Ovary (tissue), 3 donors: ENCODE measurements around the gene EFNB3.

Experiments used
- CTCF ChIP-seq, 3 donors: fragments of 450-650 bp in 2 of 3; fragments of 200-600 bp in 1 of 3; IDR thresholded peaks; one replicate each; pipeline versions ENCODE4 v1.5.1 to v1.8.0; 2016 to 2022; ENCODE audit warnings: antibody characterized with exemption in 3 of 3, mild to moderate bottlenecking in 1 of 3
- EP300 ChIP-seq: sonication (generic); formaldehyde crosslinking; IDR thresholded peaks from one replicate; pipeline ENCODE4 v1.6.1; 2017; ENCODE audit warnings: antibody characterized with exemption
- POLR2A ChIP-seq: fragments of 450-650 bp; IDR thresholded peaks from one replicate; pipeline ENCODE4 v1.6.1; 2017; ENCODE audit warnings: antibody characterized with exemption, mild to moderate bottlenecking, moderate library complexity
- donor health status: DM: no; HTN: no; CAD: no.

- TF ChIP-seq CTCF (IDR thresholded peaks at IDR 0.05) (no peak), POLR2A (no peak), EP300 (no peak)
Observed at GRCh38 chr17:7673239-7673638, 31.8 kb upstream of the EFNB3 start.
